Measurements from ENCODE around the gene FOXP1. TPM values are rescaled to one million over a fixed set of nuclear protein-coding genes. Genes with fewer than 3 reads are reported as not detected.

FOXP1 gene
- polyA plus RNA-seq, 12 donors, result 17.7 to 192 (median 22.0) TPM

DNA sequence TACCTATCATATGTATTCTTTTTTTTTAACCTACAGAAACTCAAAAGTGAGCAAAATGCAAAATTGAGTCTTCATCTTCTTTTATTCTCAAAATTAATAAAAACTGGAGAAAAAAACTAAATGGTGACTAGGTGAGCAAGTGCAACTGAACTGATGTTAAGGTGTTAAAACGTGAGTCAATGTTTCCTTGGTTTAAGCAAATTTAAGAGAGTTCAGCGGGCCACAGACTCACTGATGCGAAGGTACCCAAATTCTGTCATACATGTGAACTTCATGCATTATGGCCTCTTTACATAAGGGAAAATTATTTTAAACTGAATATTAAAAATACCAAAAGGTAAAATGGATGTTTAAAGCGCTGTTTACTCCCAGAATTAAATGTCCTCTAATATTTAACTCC lies 206.6 kb downstream of the FOXP1 start:
- no peak for DNase-seq

DNA sequence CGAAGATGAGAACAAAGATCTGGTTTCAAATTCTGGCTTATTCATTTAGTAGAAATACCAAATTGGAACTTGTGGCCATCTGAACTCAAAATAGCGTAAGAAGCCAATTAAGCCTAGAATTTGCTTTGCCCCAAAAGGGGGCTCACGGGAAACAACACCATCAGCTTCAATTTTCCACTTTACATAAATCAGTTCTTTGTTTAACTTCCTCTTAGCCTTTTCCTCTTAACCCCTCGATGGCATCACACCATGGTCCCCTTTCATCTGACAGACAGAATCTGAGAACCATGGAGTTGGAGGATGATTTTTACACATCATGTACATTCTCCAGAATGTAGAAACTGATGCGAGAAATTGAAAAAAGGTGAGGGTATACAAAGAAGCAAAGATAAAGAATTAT lies 207.0 kb downstream of the FOXP1 start:
- no peak for DNase-seq

DNA sequence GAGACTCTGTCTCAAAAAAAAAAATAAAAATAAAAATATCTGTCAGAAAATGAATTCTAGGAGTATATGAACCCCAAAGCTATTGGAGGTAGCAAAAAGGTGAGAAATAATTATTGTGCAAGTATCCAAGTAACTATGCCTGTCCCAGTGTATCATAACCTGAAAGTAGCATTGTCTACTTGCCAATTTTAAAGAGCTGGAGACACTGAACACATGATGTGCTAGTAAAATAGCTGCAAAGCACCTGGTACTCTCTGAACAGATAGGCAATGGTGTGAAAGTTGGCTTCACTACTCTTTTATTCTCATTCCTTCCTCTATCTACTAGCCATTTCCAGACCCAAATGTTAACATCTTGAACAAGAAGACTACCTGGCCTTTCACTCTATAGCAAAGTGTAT lies 208.9 kb downstream of the FOXP1 start:
- DNase-seq, result no peak

DNA sequence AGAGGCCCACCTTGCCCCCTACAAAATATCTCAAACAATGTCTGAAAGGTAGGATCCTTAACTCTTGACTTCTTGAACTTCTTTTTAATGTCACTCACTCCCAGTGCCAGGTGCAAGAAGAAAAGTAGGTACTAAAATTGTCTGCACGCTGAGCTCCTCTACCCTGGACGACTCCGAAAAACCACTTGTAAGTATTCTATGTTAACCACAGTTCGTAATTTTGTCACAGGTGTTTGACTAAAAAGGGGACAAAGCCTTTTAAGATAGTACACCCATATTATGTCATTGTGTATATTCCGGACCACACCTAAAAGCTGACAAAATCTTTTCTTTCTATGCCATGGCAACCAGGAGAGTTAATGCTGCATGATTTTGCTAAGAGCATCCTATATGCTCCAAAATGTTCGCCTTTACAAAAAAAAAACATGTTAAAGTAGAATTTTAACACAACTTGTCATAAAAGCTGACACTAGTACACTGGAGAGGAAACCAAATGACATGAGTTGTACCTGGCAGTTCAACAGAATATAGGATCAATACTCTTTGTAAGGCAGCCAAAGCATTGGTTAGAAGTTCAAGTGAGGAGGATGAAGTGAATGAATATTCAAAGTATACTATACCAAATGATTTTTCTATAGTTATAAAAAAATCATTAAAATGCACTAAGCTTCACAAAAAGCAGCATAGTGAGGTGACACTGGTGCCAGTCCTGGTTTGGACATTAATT lies 210.5 kb downstream of the FOXP1 start:
- no peak for DNase-seq

DNA sequence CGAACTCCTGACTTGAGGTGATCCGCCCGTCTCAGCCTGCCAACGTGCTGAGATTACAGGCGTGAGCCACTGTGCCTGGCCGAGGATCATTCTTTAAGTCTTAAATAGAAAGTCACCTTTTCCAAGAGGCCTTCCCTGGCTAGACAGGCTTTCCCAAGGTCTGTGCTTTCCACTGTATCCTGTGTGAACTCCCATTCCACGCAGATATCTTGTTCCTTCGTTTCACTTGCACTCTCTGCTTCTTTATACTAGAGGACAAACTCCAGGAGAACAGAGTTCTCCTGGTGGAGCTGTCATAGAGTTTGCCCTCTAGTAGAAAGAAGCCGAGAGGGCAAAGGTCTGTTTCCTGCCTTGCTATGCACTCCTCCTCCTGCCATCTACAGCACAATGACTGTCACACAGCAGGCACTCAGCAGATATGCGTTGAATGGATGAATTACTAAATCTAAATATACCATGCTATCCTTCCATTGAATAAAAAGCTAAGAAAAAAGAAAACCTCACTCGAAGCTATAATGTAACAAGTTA lies 211.2 kb downstream of the FOXP1 start:
- DNase-seq, result no peak

DNA sequence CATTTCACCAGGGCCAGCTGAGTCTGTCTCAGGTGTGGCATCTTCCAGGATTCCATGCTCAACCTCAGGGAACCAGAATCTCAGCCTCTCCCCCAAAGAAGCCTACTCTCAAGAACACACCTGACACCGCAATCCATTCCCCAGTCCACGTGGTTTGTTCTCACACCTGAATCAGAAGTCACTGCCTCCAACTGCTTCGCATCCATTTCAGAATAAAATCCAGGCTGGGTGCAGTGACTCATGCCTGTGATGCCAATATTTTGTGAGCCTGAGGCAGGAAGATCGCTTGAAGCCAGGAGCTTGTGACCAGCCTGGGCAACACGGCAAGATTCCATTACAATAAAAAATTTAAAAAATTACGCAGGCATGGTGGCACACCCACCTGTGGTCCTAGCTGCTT lies 212.2 kb downstream of the FOXP1 start:
- no peak for DNase-seq

DNA sequence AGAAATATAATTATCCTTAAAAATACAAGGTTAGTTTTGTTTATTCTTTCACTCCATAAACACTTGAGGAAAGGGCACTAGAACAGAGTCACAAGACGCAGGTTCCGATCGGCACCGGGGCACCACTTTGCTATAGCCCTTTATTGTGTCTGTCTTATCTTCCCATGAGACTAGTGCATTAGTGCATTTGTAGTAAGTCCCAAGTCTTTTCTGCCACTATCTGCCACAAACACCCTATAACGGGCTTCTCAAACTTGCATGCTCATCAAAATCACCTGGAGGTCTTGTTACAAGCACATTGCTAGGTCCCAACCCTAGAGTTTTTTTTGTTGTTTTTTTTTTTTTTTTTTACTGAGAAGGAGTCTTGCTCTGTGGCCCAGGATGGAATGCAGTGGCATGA lies 213.1 kb downstream of the FOXP1 start:
- DNase-seq, result no peak

DNA sequence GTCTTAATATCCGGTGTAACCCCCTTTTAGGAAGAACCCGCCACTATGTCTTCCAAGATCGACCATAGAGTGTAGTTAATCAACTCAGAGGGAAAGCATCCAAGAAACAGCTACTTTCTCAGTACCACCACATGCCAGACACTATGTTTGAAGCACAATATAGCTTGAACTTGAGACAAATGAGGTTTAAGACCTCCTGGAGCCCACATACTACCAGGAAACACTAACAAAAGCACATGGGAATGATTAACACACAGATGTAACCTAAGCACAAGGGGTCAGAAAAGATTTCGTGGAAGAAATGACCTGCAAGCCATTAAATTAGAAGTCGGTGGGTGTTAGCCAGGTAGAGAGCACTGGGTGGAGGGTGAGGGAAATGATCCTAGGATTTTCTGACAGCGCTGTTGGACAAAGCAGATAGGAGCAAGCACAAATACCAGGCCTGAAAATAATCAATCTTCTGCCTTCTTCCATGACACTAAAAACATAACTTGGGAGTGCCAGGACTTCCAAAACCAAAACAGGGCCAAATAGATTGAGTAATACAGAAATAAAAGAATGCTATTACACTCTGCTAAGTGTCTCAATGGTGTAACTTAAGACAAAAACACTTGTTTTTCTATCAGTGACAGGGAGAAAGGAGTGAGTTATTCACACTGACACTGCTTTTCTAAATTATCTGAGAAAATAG lies 213.7 kb downstream of the FOXP1 start:
- no peak for DNase-seq

DNA sequence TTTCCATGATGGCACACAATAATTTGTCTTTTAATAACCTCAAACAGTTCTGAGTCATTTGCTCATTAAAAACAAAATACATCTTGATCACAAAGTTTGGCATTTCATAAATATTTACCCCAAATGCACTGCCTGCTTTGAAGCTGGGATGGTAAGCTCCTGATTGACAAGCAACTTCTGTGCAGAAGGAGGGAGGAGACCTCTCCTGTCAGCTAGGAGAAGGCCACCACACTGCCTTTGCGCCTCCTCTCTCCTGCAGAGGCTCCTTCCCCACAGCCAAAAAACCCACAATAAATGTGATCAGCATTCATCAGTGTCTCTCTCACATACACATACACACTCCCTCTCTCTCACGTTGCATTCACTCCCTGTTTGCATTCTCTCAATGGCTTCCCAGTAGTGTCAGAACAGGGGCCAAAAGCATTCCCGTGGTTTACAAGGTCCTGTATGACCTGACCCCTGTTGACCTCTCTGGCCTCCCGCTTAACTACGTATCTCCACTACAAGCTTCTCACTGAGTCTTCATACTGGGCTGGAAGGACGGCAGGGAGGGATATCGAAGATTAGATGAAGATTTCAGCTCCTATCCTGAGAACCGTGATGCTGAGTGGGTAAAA lies 216.4 kb downstream of the FOXP1 start:
- DNase-seq, result no peak

DNA sequence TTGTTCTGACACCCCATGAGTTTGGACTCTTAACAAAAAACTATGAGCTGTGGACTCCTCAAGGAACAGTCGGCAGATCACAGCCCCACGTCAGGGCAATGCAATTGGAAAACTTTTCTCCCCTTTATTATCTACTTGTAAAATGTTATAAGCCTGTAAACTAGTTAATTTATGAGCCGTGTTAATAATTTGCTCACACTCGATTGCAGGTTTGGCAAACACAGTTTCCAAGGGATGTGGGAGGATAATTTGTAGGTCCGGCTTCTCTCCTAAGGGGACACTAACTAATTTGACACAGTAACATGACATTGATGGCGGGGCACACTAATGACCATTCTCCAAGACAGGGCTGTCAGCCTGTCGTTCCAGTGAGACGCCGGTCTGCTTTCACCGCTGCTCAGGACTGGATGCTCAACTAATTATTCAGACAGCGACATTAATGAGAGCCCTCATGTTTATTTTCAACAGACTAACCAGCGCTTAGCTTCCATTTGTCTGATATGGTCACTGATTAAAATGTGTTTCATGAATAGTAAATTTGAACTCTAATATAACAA lies 222.1 kb downstream of the FOXP1 start:
- DNase-seq, result no peak

DNA sequence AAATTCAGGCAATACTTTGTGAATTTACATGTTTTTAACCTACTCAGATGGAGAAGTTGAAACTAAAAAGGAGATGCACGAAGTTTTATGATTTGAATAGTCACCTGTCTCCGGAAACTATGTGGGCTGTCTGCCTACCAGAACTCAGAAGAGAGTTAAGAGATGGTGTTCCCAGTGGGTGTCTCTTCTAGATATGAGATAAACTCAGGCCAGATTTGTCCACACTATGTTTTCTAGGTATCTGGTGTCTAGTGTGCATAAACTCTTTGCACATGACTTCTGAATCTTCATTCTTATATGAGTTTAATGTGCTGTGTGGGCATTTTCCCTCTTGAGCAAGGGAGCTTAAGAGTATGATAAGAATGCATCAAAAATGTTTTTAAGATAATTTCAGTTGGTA lies 222.8 kb downstream of the FOXP1 start:
- no peak for DNase-seq

DNA sequence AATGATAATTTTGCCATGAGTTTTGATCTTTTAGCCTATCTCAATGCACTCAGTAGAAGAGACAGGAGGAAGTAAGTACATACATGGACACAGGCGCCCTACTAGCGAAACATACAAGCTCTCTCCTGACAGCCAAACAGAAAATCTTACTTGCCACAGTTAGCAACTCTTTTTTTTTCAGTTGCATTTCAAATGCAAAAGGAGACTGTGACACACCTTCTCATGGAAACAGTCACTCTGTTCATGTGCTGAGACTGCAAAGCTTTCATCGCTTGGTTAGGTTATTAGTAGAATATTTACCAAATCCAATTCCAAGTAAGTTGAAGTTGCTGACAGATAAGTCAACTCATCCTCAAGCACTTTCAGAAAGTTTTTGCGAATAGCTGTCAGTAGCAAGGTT lies 223.3 kb downstream of the FOXP1 start:
- DNase-seq, result no peak

DNA sequence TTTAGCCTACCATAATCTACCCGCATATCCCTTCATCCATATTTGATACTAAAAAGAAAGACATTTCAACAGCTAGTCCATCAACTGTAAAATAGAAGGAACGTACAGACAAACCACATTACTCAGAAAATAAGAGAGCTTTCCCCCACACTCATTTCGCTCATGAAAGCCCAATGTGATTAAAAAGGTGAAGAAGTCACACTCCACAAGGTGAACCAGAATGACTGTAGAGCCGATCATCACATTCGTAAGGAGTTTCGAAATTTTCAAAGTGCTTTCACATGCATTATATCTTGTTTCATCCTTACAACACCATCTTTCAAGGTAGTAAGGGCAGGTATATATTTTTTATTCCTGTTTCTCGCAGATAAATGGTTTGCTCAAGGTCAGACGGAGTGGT lies 225.3 kb downstream of the FOXP1 start:
- DNase-seq, result no peak

DNA sequence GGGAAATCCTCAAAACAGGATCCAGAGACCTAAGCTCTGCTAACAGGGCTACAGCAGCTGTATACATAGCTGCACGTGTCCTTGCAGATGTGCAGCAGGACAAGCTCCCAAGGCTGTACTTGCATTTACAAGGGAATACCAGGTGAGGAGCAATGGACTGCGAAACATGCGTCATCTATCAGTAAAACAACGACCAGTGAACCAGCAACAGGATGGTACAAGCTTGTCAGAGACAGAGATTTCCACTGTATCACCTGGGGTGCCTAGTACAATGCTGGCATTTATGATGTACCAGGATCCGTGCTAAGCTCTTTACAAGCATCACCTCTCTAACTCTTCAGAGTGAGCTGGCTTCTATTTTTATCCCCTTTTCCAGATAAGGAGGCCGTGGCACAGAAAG lies 227.3 kb downstream of the FOXP1 start:
- DNase-seq, result peak; percentile 27

DNA sequence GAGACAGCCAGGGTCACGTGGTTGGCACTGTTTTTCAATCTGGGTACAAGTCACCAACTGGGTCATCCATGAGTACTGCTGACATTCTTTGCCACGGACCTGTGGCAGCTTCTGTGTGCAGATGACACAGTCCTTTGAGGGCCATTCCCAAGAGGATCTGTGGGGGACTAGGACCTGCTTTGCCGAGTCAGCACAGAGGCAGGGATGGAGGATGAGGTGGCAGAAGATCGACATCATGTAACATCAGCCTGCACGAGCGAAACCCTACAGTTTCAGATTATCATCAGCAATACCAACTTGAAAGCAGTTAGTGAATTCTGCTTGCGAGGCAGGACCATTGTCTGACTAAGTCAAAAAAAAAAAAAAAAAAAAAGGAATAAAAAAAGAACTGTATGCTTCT lies 227.7 kb downstream of the FOXP1 start:
- no peak for DNase-seq

DNA sequence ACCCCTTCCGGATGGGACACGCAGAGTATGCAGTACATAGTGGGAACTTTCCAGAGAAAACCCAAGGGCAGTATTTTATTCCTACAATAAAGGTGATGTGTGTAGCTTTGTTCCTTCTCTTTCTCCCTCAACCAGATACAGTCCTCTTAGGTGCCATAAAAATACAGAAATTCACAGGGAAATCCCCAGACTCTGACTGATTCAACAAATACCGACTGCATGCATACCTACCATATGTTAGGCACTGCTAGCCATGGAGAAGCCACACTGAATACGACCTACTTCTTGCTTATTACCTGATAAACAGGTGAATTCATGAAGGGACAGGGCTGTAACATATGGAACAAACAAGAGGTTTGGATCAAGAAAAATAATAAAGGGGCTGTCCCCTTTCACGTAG lies 228.5 kb downstream of the FOXP1 start:
- DNase-seq, result no peak

DNA sequence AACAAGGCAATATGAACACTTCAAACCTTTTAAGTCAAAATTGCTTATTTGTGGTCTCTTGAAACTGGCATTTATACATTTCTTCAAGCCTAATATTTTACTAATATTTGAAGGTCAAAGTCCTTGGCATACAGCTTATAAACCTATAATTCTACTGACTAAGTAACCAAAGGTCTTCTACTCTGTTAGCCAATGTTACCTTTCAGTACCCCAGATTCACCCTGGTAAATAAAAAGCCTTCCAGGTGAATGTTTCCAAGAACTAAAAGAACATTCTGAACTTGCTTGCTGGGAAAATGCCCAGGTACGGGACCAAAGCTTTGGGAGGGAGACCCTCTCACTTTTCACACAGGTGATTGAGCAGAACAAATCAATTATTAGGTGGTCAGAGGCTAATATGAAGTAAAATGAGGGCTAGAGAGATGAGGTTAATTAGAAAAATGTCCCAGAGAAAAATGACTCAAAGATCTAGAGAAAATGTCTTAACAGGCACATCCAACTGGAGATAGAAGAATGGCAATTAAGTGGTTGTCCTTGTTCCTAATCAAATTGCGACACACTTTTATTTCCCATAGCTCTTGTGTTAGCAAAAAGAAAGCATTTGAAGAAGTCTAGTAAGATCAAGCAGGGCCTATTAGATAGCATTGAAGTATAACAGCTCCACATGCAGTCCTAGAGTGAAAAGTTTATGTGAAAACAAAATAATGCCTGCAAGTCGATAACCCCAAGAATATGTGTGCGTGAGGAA lies 232.0 kb downstream of the FOXP1 start:
- no peak for DNase-seq

DNA sequence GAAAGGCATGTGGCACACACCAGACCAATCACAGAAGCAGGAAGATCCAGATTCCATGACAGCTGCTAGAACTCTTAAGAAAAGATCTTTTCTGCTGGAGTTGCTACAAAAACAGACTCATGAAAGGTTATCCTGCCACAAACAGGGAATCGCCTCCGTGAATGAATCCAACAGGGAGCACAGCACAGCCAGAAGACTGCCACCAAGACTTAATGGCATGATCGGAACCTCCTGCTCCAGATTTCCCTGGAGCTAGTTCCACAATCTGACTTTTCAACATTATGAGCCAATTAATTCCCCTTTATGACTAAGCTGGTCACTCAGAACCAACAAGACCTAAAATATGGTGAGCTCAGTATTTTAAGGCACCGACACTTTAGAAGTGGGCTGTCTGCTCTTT lies 232.5 kb downstream of the FOXP1 start:
- no peak for DNase-seq

DNA sequence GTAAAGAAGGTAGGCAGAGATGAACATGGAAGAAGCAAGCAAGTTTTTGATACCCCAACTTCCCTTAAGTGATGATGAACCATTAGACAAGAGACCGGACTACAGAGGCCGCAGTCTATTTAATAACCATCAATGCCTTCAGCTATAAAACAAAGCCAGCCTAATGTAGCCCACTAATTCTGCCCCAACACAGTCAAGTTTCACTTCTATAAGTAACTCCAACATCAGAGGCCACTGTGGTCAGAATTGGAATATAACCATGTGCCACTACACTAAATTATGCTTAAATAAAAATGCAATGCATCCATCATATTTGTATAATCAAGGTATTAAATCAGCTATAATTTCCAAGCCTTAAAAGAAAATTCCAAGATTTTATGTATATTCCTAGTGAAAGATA lies 234.7 kb downstream of the FOXP1 start:
- no peak for DNase-seq

DNA sequence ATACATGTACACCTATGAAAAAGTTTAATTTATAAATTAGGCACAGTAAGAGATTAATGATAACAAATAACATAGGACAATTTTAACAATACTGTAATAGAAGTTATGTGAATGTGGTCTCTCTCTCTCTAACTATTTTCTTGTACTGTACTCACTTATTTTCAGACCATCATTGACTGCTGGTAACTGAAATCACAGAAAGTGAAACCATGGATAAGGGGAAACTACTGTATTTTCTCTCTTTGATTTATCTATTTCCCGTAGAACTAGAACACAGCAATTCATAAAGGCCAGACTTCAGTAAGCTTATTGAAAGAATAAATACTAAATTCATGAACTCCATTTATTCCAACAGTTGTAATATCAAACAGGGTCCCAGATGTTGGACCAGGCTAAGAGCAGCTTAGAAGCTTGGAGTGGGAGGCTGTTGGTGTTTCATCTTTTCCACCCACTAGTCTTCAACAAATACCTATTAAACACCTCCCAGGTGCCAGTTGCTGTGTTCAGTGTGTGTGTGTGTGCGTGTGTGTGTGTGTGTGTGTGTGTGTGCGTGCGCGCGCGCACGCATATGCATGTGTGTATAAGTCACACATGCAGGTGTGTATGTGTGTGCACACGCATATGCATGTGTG lies 235.4 kb downstream of the FOXP1 start:
- DNase-seq, result no peak

DNA sequence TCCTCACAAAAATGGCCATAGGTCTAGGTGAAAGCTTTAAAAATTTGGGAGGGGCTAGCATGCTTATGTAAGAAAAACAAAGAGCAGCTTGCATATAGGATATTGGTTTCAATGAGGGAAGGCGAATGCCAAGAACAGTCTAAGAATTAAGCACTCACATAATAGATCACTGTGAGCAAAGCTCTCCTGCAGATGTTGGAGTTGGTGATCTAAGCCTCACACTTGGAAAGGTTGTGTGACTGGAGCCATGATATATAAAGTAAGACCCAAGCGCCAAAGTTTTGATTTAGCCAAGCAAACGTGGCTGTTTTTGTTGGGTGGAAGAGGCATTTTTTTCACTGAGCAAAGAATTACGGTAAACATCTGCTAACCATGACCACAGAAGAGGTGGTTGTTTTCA lies 237.5 kb downstream of the FOXP1 start:
- DNase-seq, result peak; percentile 31
